Right renal cortex interstitium (tissue), 3 donors: Measurements from ENCODE around the gene TLK1. TPM values are rescaled to one million over a fixed set of nuclear protein-coding genes. Genes with fewer than 3 reads are reported as not detected.
A peak's percentile ranks its signal among the peaks of the same experiment; 100 is the strongest.

Source experiments
- DNase-seq, 3 donors: peaks; one replicate each; pipeline ENCODE4 v3.0.0-alpha.2; 2013; ENCODE audit warnings: low read depth in 3 of 3, low spot score in 2 of 3
- polyA plus RNA-seq, 3 donors: library from polyadenylated mRNA; unstranded; fragments of 120-200 nt; gene quantifications; one replicate each; pipeline ENCODE4 v1.2.1, GENCODE V29; 2013; ENCODE audit not compliant: insufficient read length in 3 of 3

Gene TLK1
- polyA plus RNA-seq, 3 donors: 52.4 to 61.3 (median 61.2) TPM

DNA sequence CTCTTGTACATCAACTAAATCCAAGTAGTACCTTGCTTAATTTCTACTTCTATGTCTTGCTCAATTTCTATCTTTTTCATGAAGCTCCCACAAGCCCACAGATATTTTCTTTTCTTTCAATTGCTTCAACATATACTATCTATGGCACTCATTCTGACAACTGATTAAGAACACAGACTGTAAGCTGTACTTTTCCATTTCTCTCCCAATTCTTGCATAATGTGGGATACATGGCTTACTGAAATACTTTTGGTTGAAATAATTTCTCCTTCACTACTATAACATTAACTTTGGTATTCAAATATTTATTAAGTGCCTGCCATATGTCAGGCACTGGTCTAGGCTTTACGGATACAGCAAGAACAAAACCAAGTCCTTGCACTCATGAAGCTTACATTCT lies 146.8 kb downstream of the TLK1 start:
- no peak for DNase-seq

DNA sequence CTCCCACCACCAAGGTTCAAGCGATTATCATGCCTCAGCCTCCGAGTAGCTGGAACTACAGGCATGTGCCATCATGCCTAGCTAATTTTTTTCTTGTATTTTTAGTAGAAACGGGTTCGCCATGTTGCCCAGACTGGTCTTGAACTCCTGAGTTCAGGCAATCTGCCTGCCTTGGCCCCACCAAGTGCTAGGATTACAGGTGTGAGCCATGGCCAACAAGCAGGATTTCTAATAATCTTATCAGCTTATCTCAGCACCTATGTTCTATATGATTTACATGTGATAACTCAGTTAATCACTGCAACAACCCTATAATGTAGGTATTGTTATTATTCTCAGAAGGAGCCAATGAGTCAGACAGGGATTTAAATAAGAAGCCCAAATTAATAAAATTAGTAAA lies 151.3 kb downstream of the TLK1 start:
- no peak for DNase-seq

DNA sequence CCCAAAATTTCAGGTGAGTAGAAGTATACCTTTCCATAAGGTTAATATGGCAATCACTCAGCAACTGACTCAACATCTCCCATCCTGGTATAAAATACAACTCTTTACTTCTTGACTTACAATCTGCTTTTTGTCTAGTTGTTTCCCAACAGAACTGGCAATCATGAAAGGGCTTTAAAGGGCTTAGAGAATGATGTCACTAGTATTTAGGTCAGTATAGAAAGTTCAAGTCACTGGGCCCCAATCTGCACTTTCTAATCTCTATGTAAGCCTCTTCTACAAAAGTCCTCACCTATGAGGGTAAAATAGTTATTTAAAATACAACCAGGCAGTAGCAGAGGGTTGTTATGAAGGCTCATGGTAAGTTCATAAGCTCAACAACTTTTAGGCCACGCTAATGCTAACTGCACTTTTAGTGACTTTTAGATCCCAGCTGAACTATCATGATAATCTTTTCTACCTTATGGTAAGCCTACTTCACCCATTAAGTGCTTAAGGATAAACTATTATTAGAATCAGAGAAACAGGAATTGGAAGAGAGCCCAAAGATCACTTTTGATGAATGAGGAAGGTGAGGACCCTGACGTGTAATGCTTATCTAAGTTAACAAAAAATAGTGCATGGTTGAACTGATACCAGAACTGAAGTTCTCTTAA lies 152.0 kb downstream of the TLK1 start:
- no peak for DNase-seq

DNA sequence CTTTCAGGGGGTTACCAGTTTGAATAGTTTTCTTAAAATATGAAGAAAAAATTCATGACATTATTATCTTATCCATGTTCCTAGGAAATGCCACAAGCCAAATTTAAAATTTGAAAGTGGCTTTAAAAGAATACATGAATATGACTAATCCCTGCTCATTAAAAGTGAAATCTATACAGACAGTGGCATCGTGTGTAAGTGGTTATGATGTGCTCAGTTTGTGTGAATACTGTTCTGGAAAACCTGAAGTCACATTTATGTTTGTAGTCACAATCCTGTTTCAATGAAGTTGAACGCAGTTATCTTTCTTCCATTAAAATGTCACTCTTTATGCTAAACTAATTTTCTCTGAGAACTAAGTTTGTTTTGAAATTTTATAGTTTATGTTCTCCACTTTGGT lies 155.9 kb downstream of the TLK1 start:
- no peak for DNase-seq

DNA sequence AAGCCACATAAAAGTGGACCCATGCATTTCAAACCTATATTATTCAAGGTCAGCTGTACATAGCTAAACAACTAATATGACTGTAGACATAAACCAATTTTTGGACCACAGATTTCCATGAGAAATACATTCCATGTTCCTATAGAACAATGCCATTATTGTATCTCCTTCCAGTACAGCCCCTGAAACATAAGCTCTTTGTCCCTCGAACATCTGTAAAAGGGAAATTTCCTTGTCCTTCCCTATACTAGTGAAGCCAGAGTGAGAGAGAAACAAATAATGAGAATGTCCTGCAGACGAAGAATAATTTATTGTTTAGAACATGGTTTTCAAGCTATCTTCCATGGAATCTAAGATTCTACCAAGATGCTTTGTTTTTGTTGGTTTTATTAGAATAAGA lies 156.3 kb downstream of the TLK1 start:
- no peak for DNase-seq

DNA sequence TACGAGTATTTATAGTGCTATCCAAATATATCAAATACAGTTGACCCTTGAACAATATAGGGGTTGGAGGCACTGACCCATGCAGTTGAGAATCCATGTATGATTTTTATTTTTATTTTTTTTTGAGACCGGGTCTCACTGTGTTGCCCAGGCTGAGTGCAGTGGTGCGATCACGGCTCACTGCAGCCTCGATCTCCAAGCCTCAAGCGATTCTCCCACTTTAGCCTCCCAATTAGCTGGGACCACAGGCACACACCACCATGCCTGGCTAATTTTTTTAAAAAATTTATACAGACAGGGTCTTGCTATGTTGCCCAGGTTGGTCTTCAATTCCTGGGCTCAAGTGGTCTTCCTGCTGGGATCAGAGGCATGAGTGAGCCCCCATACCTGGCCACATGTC lies 161.0 kb downstream of the TLK1 start:
- no peak for DNase-seq

DNA sequence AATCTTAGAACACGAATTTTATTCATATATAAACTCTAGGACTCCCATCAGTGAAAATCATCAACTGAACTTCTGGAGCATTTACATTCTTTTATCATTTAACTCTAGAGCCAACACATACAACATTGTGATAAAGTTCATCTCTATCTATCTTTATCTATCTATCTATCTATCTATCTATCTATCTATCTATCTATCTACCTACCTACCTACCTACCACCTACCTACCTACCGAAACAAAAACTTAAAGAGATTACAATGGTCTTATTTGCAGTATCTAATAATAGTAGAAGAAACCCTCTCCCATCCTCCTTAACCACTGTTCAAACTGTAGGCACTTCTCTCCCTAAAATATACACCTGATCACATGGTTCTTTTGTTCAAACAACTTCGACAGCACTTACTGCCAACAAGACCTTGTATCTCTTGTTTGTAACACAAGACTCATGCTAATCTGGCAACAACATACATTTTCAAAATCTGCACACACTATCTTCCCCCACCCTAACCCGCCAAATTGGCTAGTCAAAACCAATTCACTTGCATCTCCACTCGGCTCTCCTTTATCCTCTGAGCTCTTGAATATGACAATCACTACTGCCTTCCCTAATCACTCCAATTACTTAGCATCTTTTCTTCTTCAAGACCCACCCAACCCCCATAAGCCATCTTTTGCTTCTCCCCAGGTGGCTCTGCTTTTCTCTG lies 162.6 kb downstream of the TLK1 start:
- DNase-seq: no peak

DNA sequence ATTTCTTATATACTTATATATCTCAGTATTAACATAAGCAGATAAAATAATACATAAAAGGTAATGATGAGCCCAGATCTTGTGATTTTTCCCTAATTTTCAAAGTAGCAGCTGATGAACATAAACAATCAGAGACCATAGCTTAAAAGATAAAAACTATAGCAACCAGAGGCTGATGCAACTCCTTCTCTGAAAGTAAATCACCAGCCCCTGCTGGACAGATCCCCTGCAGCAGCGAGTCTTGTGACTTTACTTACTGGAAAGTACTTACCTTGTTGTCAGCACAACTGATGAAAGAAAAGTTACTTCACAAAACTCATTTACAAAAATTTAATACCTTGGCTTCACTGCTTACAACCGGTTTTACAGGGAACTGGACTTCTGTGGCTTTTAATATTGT lies 164.4 kb downstream of the TLK1 start:
- no peak for DNase-seq

DNA sequence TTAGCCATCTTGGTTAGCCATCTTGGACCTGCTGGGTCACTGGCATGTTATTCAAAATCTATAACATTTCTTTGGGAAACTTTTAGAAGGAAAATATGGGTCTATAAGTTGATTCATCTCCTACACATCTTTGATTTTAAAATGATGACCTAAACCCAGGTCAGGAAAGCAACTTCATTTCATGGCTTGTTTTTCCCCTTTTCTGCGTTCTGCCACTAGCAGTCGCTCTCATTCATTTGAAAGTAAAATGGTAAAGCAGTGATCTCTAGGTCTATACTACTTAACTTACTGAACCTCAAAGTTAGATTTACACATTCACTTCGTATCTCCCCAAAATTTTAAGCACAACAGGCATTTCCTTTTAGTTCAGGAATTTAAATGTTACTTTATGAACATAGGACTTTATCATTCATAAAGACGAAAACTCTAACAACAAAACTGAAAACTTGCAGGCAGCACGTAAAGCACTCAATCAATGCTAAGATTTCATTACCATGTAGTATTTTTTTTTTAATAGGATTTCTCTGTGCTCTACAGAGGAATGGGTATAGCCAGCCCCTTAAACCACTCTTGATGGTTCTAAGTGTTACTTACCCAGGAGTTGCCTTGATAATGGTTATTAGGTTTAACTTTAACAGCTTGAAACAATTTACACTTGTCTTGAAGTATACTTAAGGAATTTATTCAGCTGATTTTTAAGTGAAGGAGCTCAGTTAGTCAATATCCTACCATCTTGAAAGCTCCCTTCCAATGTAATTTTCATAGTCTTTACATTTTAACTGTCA lies 169.1 kb downstream of the TLK1 start:
- DNase-seq: no peak

DNA sequence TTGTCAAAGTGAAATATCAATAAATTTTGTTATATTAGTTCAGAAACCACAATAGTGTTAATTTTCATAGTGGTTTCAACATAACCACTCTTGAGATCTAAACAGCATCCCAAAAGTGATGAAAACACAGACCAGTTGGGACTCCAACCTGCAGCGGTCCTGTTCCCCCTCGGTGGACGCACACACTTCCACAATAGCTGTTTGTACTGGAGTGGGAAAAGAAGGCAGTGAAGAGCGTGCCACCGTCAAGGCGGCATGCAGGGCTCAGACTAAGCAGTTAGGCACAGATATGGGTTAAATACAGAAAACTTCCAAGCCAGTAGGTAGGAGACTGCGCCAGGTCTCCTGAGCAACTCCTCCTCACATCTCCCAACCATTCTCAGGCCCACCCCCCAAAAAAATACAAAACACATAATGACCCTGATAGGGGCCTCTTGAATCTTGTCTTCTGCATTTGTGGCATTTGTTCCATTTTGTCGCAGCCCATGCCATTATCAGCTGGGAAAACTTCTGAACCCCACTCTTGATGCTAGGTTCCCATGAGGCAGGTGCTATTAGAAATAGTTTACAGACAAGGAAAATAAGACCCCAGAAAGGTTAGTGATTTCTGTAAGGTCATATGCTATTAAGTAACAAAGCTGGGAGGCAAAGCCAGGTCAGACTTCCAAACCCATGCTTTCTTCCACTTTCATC lies 174.0 kb downstream of the TLK1 start:
- no peak for DNase-seq

DNA sequence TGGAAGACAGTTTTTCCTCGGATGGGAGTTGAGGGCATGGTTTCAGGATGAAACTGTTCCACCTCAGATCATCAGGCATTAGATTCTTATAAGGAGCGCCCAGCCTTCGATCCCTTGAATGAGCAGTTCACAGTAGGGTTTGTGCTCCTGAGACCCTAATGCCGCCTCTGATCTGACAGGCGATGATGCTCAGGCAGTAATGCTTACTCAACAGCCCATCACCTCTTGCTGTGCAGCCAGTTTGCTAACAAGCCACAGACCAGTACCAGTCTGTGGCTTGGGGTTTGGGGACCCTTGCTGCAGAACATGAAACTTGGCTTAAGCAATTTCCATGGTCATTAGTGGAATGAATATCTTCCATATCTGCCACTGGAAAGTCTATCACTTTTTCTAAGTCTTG lies 175.3 kb downstream of the TLK1 start:
- no peak for DNase-seq

DNA sequence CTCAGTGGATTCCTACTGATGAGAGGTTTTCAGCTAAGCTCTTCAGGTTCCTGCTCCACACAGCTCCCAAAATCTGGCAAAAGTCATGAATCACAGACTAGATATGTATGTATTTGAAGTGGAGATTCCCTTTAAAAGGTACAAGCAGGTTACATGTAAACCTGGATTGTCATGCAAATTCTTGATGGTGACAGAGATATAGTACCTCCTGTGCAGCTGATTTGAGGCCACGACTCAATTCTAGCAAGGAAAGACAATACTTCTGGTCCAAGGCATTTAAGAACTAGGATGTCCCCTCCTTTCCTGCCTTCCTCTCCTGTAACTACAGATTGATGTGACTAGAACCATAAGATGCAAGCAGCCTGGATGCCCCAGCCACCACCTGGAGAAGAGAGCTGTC lies 176.6 kb downstream of the TLK1 start:
- no peak for DNase-seq

DNA sequence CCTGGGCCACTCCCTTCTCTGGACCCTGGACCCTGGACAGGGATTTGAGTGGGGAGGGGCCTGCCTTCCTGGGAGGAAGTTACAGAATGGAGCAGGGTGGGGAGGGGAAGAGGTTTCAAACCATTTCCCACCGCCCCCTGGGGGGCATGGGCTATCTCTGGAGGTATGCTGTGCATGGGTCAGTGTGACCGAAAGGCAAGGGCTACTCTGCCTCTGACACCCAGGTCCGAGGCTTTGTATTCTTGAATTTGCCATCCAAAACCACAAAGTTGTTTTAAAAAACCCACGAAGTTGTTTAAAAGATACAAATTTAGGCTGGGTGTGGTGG lies 184.8 kb downstream of the TLK1 start:
- DNase-seq: no peak

DNA sequence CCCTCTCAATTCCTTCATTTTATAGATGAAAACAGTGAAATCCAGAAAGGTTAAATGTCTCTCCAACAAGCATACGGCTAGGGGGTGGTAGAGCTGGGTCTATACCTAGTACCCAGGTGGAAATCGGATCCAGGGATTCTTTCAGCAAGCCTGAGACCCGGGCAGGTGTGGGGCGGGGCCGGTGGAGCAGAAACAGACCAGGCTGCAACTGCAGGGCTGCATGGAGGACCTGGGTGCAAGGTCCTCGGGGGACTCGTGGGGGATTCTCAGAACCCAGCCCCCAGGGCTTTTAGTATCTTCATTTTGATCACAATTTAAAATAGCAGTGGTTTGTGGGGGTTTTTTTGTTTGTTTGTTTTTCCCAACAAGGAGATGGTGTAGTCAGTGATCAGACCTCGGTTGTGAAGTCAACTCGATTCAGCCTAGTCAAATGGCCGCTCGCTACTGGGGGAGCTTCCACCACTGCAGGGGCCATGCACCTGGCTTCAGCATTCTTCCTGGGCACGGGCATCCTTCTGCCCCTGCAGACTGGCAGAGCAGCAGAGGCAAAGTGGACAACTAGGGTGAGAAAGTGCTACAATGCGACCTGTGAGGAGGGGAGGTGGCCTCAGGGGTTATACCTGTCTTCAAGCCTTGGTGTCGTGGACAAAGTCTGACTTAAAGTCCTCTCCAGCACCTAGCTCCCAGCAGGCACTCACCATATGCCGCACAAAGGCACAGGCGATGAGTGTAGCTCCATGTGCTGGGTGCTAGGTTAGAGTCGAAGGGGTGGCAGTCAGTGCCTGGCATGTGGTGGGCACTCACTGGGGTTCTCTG lies 185.4 kb downstream of the TLK1 start:
- DNase-seq: no peak

DNA sequence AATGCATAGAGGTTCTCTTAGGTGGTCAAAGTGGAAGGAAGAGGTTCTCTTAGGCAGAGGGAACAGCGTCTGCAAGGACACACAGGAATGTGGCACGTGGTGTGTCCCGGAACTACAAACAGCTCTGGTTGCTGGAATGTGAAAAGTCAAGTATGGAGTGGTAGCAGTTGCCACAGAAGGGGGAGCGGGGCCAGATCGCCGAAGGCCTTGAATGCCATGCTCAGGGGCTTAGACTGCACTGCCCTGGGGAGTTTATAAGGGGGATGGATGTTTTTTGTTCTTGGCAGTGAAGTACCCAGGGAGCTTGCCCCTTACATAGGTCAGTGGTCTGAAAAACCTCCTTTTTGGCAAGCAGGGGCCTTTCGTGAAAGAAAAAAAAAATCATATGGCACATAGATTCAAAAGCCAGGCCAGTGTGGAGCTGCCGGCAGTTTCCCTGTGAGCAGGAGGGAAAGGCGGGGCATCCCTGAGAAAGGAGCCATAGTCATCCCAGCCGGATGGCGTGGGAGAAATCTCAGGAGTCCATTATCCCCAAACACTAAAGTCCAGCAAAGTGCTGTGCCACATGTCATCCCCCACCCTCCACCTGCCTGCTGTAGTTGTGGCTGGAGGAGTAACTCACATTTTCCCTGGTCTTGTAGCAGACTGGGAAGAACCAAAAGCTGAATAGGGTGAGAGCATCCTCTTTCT lies 186.2 kb downstream of the TLK1 start:
- peak in 1 of 3 donors; percentile 2 for DNase-seq

DNA sequence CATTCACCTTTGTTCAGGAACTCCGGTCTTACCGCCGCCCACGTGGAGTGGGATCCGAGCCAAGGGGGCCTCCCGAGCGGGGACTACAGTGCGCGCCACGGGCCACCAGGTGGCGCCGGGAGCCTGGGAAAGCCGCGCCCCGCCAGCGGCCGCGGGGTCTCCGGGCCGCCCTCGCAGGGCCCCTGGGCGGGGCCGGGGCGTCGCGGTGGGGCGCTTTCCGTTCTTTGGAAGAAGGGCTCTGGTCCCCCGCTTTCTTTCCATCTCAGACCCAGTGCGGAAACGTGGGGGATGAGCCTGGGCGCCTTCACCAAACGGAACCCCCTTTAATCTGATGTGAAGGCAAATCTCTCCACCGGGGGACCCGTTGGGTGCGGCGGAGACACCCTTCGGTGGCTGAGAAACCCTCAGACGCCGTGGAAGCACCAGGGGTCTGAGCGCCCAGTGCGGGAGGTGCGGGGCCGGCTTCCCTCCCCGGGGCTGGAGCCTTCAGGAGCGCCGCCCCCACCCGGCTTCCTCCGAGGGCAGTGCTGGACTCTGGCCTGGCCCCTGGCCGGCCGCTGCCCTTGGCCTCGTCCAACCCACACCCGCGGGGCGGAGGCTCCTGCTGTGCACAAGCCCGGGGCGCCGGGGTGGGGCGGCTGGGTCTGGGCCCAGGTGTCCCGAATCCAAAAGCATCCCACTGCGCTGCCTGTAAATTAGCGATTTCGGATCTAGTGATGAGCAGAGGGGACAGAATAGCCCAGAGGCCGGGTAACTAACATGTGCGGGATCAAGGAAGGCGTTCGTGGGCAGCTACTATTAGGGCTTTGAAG lies 187.0 kb downstream of the TLK1 start:
- peak; percentile 52 to 75 (median 71) for DNase-seq

DNA sequence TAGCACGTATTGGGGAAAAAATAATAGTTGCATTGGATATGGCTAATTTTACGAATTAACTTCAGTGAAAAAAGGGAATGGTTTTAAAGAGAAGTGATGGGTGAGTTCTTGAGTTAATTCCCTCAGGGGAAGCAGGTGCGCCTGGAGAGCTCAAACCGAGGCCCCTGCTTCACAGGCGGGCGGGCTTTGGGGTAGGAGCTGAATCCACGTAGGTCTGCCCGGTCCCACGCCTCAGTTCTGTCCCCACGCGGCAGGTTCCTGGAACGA lies 187.5 kb downstream of the TLK1 start:
- DNase-seq: no peak

DNA sequence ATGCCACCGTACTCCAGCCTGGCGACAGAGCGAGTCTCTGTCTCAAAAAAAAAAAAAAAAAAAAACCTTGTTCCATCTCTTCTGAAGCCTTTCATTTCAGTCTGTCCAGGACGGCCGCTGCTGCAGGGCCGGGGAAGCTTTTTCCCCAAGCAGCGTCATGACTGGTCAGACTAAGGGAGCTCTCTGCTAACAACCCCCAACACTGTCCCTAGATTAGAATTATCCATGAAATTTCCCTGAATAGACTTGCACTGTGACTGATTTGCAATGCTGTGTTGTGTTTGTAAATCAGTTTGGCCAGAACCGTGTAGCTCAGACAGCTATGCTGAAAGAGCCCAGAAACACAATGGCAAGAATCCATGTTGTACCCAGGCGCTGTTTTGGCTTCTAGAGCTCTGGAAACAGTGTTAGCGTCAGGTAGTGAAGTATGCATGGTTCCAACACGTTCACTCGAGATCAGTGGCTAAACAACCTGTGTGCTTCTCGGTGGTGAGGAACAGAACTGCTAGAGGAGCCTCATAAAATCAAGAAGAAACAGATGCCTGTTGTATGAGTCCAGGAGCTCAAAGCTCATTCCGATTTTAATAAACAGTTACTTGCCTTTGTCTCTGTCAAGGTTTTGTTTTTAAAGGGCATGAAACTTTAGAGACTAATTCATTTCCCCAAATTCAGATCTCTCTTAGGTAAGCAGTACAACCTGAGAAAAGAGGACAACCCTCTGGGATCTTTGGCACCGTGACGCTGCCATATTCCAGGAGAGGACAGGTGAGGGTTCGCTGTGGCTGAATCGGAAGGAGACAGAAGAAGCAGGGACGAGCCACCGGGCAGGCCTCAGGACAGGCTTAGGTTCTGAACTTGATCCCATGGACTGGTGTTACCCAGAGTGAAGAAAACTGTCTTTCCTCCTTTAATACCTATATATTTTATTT lies 188.1 kb downstream of the TLK1 start:
- no peak for DNase-seq
